Ascending aorta (tissue), 2 donors: Measurements from ENCODE around the gene FRMD3. TPM values are rescaled to one million over a fixed set of nuclear protein-coding genes. Genes with fewer than 3 reads are reported as not detected.
A peak's percentile ranks its signal among the peaks of the same experiment; 100 is the strongest.

Experiments used
- DNase-seq, 2 donors: peaks; one replicate each; pipeline ENCODE4 v3.0.0-alpha.2; 2019; ENCODE audit warnings: low spot score in 2 of 2
- H3K27ac ChIP-seq, 2 donors: fragments of 200-600 bp; sonication (generic); one replicate each; pipeline ENCODE4 v1.5.1; 2016 to 2017; ENCODE audit warnings: mild to moderate bottlenecking in 1 of 2
- H3K27me3 ChIP-seq: fragments of 200-600 bp; sonication (generic); one replicate; pipeline ENCODE4 v1.5.1; 2017
- H3K36me3 ChIP-seq, 2 donors: fragments of 200-600 bp; sonication (generic); one replicate each; pipeline ENCODE4 v1.5.1; 2016
- H3K4me1 ChIP-seq, 2 donors: fragments of 200-600 bp; sonication (generic); one replicate each; pipeline ENCODE4 v1.5.1; 2016 to 2017; ENCODE audit warnings: mild to moderate bottlenecking in 1 of 2
- H3K4me3 ChIP-seq, 2 donors: fragments of 200-600 bp; sonication (generic); one replicate each; pipeline ENCODE4 v1.5.1; 2016 to 2017; ENCODE audit warnings: mild to moderate bottlenecking in 1 of 2
- H3K9me3 ChIP-seq, 2 donors: fragments of 200-600 bp; sonication (generic); one replicate each; pipeline ENCODE4 v1.5.1; 2016
- intact Hi-C: fragments of 100-400 bp; cut with DNase I; formaldehyde crosslinking; loops from one replicate; pipeline ENCODE4 v1.15.1; 2023
- total RNA-seq: library from RNA; depleted of rRNA; stranded (reverse); fragments of >200 nt; gene quantifications from one replicate; pipeline ENCODE4 v1.1.0, GENCODE V29; 2016
- TF ChIP-seq, protein P1 (sequence below), 3 experiments: fragments of 200-600 bp in 2 of 3; fragments of 450-650 bp in 1 of 3; sonication (generic) in 2 of 3; IDR thresholded peaks; one replicate each; pipeline ENCODE4 v1.5.1; 2016 to 2019; ENCODE audit warnings: antibody characterized with exemption in 3 of 3, mild to moderate bottlenecking in 1 of 3, moderate library complexity in 1 of 3

Gene FRMD3
- total RNA-seq, 1 donor from 2014 or later = 8.5 TPM

DNA sequence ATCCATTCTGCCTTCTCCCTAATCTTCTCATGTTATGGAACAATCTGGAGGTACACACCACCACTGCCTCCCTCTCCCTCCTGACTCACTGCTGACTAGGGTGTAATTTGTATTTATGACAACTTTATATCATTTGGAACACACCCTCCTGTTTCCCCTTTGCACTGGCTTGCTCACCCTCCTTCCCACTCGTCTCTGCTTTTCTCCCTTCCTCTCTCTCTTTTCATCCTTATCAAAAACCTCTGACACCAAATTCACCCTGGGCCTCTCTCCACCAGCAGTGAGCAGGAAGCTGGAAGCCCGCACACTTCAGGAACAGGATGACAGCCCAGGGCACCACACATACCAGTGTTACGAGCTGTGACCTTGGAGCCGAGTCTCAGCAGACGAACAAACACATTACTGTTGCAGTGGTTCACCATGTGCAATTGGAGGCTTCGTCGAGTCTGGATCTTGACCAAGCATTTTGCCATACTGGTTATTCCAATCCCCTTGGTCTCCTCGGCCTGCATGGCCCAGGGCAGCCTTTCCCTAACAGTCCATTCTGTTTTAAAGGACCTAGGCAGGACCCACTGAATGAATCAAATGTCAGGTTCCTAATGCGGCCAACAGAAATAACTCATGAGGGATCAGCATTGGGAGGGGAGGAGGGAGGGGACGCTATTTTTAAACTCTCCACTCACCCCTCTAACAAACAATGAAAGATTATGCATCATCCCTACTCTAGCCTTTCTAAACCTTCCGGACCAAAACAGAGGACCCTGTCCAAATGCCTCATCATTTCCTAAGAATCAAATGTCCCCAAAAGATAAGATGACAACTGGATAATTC, 271.3 kb downstream of the FRMD3 start:
- peak overlapping the region in 1 of 2 donors; percentile 49 for H3K27ac ChIP-seq
- no peaks in the 10 kb centered on the region for H3K27me3 ChIP-seq
- intact Hi-C loops = no loop called here
- DNase-seq = no peak
- TF ChIP-seq, protein P1, sequence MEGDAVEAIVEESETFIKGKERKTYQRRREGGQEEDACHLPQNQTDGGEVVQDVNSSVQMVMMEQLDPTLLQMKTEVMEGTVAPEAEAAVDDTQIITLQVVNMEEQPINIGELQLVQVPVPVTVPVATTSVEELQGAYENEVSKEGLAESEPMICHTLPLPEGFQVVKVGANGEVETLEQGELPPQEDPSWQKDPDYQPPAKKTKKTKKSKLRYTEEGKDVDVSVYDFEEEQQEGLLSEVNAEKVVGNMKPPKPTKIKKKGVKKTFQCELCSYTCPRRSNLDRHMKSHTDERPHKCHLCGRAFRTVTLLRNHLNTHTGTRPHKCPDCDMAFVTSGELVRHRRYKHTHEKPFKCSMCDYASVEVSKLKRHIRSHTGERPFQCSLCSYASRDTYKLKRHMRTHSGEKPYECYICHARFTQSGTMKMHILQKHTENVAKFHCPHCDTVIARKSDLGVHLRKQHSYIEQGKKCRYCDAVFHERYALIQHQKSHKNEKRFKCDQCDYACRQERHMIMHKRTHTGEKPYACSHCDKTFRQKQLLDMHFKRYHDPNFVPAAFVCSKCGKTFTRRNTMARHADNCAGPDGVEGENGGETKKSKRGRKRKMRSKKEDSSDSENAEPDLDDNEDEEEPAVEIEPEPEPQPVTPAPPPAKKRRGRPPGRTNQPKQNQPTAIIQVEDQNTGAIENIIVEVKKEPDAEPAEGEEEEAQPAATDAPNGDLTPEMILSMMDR (IDR thresholded peaks at IDR 0.05) = no peak
- no peak overlapping the region for H3K4me3 ChIP-seq
- no peaks in the 10 kb centered on the region for H3K9me3 ChIP-seq
- no peaks in the 10 kb centered on the region for H3K36me3 ChIP-seq
- H3K4me1 ChIP-seq = peaks cover 0 to 7% of the 10 kb centered on the region in 2 donors

DNA sequence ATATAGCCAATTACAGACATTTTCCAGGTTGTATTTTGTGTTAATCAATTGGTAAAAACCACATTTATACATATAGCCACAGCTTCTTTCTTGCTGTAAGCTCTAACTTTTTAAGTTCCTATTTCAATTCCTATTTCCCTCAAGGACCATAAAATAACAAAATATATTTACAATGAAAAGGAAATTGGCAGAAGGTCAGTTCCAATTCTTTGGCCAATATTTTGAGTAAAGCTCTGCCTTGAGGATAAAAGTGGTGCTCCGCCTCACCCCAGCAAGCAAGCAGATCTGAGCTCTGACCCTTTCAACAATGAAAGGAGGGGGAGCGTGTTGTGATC, 271.9 kb downstream of the FRMD3 start:
- peak overlapping the region in 1 of 2 donors; percentile 49 for H3K27ac ChIP-seq

DNA sequence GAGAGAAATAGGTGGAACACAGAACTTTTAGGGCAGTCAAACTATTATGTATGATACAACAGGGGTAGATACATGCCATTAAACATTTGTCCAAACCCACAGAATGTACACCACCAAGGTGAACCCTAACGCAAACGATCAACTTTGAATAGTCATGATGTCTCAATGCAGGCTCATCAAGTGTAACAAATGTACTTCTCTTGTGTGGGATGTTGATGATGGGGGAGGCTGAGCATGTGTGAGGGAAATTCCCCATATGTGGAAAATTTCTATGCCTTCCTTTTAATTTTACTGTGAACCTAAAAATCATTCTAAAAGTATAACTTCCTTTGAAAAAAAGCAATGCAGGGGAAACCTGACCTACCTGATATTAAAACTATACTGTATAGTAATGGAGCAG, 273.9 kb downstream of the FRMD3 start:
- TF ChIP-seq, protein P1 (IDR thresholded peaks at IDR 0.05) = no peak
- intact Hi-C loops = no loop called here
- Histone ChIP-seq H3K4me3 (no peak overlapping the region), H3K9me3 (no peaks in the 10 kb centered on the region), H3K36me3 (no peaks in the 10 kb centered on the region), H3K27ac (no peak overlapping the region), H3K27me3 (no peaks in the 10 kb centered on the region), H3K4me1 (peaks cover 0 to 7% of the 10 kb centered on the region in 2 donors)
- no peak for DNase-seq

More for the DNA sequence above, 271.9 kb downstream of the FRMD3 start:
- no peaks in the 10 kb centered on the region for H3K27me3 ChIP-seq
- no peaks in the 10 kb centered on the region for H3K36me3 ChIP-seq
- DNase-seq = no peak
- TF ChIP-seq, protein P1 (IDR thresholded peaks at IDR 0.05) = no peak
- H3K4me1 ChIP-seq = peaks cover 0 to 7% of the 10 kb centered on the region in 2 donors
- H3K9me3 ChIP-seq = no peaks in the 10 kb centered on the region
- intact Hi-C loops = no loop called here
- no peak overlapping the region for H3K4me3 ChIP-seq

DNA sequence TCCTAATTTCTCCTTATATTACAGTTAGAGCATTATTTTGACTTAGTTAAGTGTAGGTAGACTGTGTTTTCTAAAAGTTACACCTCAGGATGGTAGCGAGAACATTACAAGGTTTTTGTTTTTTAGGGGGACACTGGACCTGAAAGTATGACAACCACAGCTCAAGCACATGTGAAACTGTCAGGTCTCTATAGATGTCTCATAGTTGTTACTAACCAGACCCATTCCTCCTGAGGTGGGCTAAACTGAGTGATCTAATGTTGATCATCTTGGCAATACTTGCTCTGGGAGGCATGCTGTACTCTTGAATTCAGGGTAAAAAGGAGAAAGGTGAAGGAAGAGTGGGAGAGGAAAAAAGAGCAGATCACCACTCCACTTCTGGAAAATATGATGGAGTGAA, 278.6 kb downstream of the FRMD3 start:
- H3K4me1 ChIP-seq = no peaks in the 10 kb centered on the region
- intact Hi-C loops = no loop called here
- H3K4me3 ChIP-seq = no peak overlapping the region
- H3K9me3 ChIP-seq = no peaks in the 10 kb centered on the region
- no peak for DNase-seq
- no peaks in the 10 kb centered on the region for H3K36me3 ChIP-seq
- TF ChIP-seq, protein P1 (IDR thresholded peaks at IDR 0.05) = no peak
- H3K27me3 ChIP-seq = no peaks in the 10 kb centered on the region
- no peak overlapping the region for H3K27ac ChIP-seq

DNA sequence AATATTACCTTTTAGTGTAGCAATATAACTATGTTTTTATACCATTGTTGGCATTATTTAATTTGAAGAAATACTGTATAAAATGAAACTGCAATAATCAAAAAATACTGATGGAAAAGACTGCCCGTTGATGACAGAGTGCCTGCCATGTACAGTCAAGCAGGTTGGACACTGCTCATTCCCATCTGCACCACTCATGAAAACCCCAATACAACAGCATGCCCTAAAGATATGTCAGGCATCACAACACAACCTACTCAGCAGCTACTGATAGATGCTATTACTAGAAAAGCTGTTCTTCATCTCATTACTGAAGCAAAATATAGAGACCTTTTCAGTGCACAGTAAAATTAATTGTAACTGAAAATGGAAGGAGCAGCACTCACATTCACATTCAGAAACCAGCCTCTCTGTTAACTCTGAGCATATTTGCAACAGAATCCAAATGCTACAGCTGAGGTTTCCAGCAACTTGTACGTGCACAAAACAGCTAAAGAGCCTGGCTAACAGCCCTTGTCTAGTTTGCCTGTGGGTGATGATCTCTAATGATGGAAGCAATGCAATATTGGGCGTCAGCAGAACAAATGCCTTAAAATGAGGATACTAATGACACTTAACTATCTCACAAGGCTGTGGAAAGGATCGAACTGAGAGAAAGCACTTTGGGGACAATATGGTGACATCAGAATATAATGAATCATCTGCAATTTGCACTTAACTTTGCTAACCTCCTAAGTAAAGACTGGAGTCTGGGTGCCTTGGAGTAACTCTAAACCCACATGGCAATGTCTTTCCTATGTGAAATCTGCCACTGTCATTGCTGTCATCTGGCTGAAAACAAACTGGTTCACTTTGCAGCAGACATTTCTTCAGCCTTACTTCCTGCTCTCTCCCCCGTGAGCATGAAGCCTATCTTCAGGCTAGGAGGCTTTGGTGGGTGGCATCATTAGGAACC, 280.0 kb downstream of the FRMD3 start:
- no peaks in the 10 kb centered on the region for H3K4me1 ChIP-seq
- intact Hi-C loops = no loop called here
- H3K9me3 ChIP-seq = no peaks in the 10 kb centered on the region
- H3K27ac ChIP-seq = no peak overlapping the region
- H3K4me3 ChIP-seq = no peak overlapping the region
- no peak for DNase-seq
- no peaks in the 10 kb centered on the region for H3K36me3 ChIP-seq
- TF ChIP-seq, protein P1 (IDR thresholded peaks at IDR 0.05) = no peak
- H3K27me3 ChIP-seq = no peaks in the 10 kb centered on the region
